Measurements from ENCODE around the gene CASZ1. TPM values are rescaled to one million over a fixed set of nuclear protein-coding genes. Genes with fewer than 3 reads are reported as not detected.

The CASZ1 gene
- total and polyA plus RNA-seq, 10 of the 15 experiments (the other 5 are each of a cell fraction or from before 2014, with no cell fraction given): 0.52 to 9.8 (median 3.7) TPM

GRCh38 chr1:10614377-10615225 lies 181.8 kb downstream of the CASZ1 start:
- ATAC-seq (no peak), DNase-seq (ENCODE audit: low read depth, low spot score) (no peak), FAIRE-seq (no peak)
- Histone ChIP-seq H3K9me3 (replicated peaks; ENCODE audit: control insufficient read depth, insufficient read depth, low read length) (no peaks in the 10 kb centered on the region), H4K20me1 (ENCODE audit: control insufficient read depth, insufficient read depth) (no peaks in the 10 kb centered on the region), H3K27me3 (replicated peaks in 1 of 2; ENCODE audit: control insufficient read depth in 2 of 2, insufficient read depth in 2 of 2, low read length in 1 of 2) (no peaks in the 10 kb centered on the region), H3K4me2 (ENCODE audit: control insufficient read depth, insufficient read depth) (no peak overlapping the region), H3K79me2 (ENCODE audit: control insufficient read depth, insufficient read depth, low read length) (no peaks in the 10 kb centered on the region), H3K36me3 (ENCODE audit: control insufficient read depth in 2 of 2, insufficient read depth in 2 of 2, low read length in 1 of 2) (peaks cover 0 to 5% of the 10 kb centered on the region in 2 experiments; a peak in 2 of 4 replicates), H3K4me1 (ENCODE audit: control insufficient read depth, insufficient read depth, low read length) (no peaks in the 10 kb centered on the region), H3K9ac (ENCODE audit: control insufficient read depth, insufficient read depth, low read length) (no peak overlapping the region), H3K4me3 (no peak overlapping the region), H2AFZ (ENCODE audit: control insufficient read depth, low read depth, low read length) (no peak overlapping the region), H3K27ac (ENCODE audit: control insufficient read depth, insufficient read depth) (no peak overlapping the region)
- SMC1A ChIA-PET (ENCODE audit: uncharacterized antibody, unreplicated experiment): no interaction called here
- CTCF ChIA-PET: no interaction called here
- RAD21 ChIA-PET (ENCODE audit: unreplicated experiment): no interaction called here
- intact Hi-C loops (cut with micrococcal nuclease; ENCODE audit: unreplicated experiment): no loop called here
- no TSS peak for BruUV-seq (replicated peaks)
- WGBS (ENCODE audit: insufficient coverage, insufficient replicate concordance, low lambda C conversion rate, missing lambda C conversion rate): 73% methylated on average over 18 of the region's 18 CpGs
- TF ChIP-seq STAT3 (IDR thresholded peaks at IDR 0.05; ENCODE audit: low read depth, low read length) (no peak), JUND (IDR thresholded peaks at IDR 0.05; ENCODE audit: low read depth, low read length) (no peak), CBFB (IDR thresholded peaks at IDR 0.05; ENCODE audit: low read depth) (no peak), GABPA (IDR thresholded peaks at IDR 0.05; ENCODE audit: low read depth) (no peak)
- in situ Hi-C loops (cut with MboI): no loop called here
- POLR2A ChIA-PET: no interaction called here

- no peak overlapping the region for H2AFZ ChIP-seq (ENCODE audit: control insufficient read depth, low read depth, low read length)
- H3K4me3 ChIP-seq: no peak overlapping the region
- no TSS peak for BruUV-seq (replicated peaks)
- FAIRE-seq (no peak), ATAC-seq (no peak), DNase-seq (ENCODE audit: low read depth, low spot score) (no peak)
- H3K9me3 ChIP-seq (replicated peaks; ENCODE audit: control insufficient read depth, insufficient read depth, low read length): no peaks in the 10 kb centered on the region
- intact Hi-C loops (cut with micrococcal nuclease; ENCODE audit: unreplicated experiment): no loop called here
- no peaks in the 10 kb centered on the region for H3K79me2 ChIP-seq (ENCODE audit: control insufficient read depth, insufficient read depth, low read length)
- ChIA-PET CTCF (no interaction called here), POLR2A (no interaction called here), RAD21 (ENCODE audit: unreplicated experiment) (no interaction called here), SMC1A (ENCODE audit: uncharacterized antibody, unreplicated experiment) (no interaction called here)
- in situ Hi-C loops (cut with MboI): no loop called here
- no peak overlapping the region for H3K4me2 ChIP-seq (ENCODE audit: control insufficient read depth, insufficient read depth)
- peaks cover 0 to 5% of the 10 kb centered on the region in 2 experiments; a peak in 2 of 4 replicates for H3K36me3 ChIP-seq (ENCODE audit: control insufficient read depth in 2 of 2, insufficient read depth in 2 of 2, low read length in 1 of 2)
- H3K27ac ChIP-seq (ENCODE audit: control insufficient read depth, insufficient read depth): no peak overlapping the region
- no peaks in the 10 kb centered on the region for H3K4me1 ChIP-seq (ENCODE audit: control insufficient read depth, insufficient read depth, low read length)
- H3K27me3 ChIP-seq (replicated peaks in 1 of 2; ENCODE audit: control insufficient read depth in 2 of 2, insufficient read depth in 2 of 2, low read length in 1 of 2): no peaks in the 10 kb centered on the region
- TF ChIP-seq ZNF207 (IDR thresholded peaks at IDR 0.05; ENCODE audit: borderline replicate concordance) (no peak), PAX5 (IDR thresholded peaks at IDR 0.05; ENCODE audit: borderline replicate concordance, low read depth, low read length) (no peak), SMAD5 (IDR thresholded peaks at IDR 0.05; ENCODE audit: low read depth) (no peak), PBX3 (IDR thresholded peaks at IDR 0.05; ENCODE audit: insufficient replicate concordance, low read depth, low read length) (no peak), BACH1 (IDR thresholded peaks at IDR 0.05; ENCODE audit: borderline replicate concordance) (no peak), SMARCA5 (IDR thresholded peaks at IDR 0.05) (no peak)
- 90% methylated on average over 8 of the region's 8 CpGs for WGBS (ENCODE audit: insufficient coverage, insufficient replicate concordance, low lambda C conversion rate, missing lambda C conversion rate)
- H4K20me1 ChIP-seq (ENCODE audit: control insufficient read depth, insufficient read depth): no peaks in the 10 kb centered on the region
- no peak overlapping the region for H3K9ac ChIP-seq (ENCODE audit: control insufficient read depth, insufficient read depth, low read length)
These were observed 182.6 kb downstream of the CASZ1 start for GRCh38 chr1:10613861-10614260.
